Measurements from ENCODE around the gene MYO3A. TPM values are rescaled to one million over a fixed set of nuclear protein-coding genes. Genes with fewer than 3 reads are reported as not detected.

Gene MYO3A
- total RNA-seq, 1 donor from 2014 or later = 0.18 TPM

GRCh38 chr10:26227786-26228185 lies 293.8 kb downstream of the MYO3A start:
- intact Hi-C loops (cut with DNase I) = no loop called here
- no peak for ATAC-seq
- no peak for DNase-seq (ENCODE audit: low spot score)

GRCh38 chr10:26232174-26232573 lies 298.1 kb downstream of the MYO3A start:
- no peak for DNase-seq (ENCODE audit: low spot score)
- ATAC-seq = no peak
- intact Hi-C loops (cut with DNase I) = no loop called here

GRCh38 chr10:26235761-26236160 lies 301.7 kb downstream of the MYO3A start:
- DNase-seq (ENCODE audit: low spot score) (no peak), ATAC-seq (no peak)
- intact Hi-C loops (cut with DNase I) = no loop called here

GRCh38 chr10:26238378-26238777 lies 304.3 kb downstream of the MYO3A start:
- ATAC-seq (no peak), DNase-seq (ENCODE audit: low spot score) (no peak)
- intact Hi-C loops (cut with DNase I) = no loop called here

GRCh38 chr10:26242706-26243350 lies 308.8 kb downstream of the MYO3A start:
- ATAC-seq = no peak
- DNase-seq (ENCODE audit: low spot score) = no peak
- intact Hi-C loops (cut with DNase I) = no loop called here

- intact Hi-C loops (cut with DNase I) = no loop called here
- ATAC-seq = no peak
- DNase-seq (ENCODE audit: low spot score) = no peak
Observed at GRCh38 chr10:26243351-26243720, 309.3 kb downstream of the MYO3A start.

GRCh38 chr10:26249681-26250080 lies 315.7 kb downstream of the MYO3A start:
- ATAC-seq (no peak), DNase-seq (ENCODE audit: low spot score) (no peak)
- intact Hi-C loops (cut with DNase I) = no loop called here

- ATAC-seq (no peak), DNase-seq (ENCODE audit: low spot score) (no peak)
- intact Hi-C loops (cut with DNase I) = no loop called here
Observed at GRCh38 chr10:26251925-26252324, 317.9 kb downstream of the MYO3A start.

- no peak for DNase-seq (ENCODE audit: low spot score)
- intact Hi-C loops (cut with DNase I) = no loop called here
- ATAC-seq = no peak
Observed at GRCh38 chr10:26254616-26255015, 320.6 kb downstream of the MYO3A start.

GRCh38 chr10:26259341-26259740 lies 325.3 kb downstream of the MYO3A start:
- intact Hi-C loops (cut with DNase I) = no loop called here
- DNase-seq (ENCODE audit: low spot score) (no peak), ATAC-seq (no peak)
